NOMO-1 treated with dmso at 0.1 percent for 144 hours (cell line): ENCODE results near the gene SPDYE6.
"Not testable (repeated sequence)": the region's sequence is repeated elsewhere in the genome, so short reads cannot be mapped to it uniquely, and the experiment has no call there.

ENCODE experiments used
- DNase-seq: peaks from one replicate; lab custom pipeline; 2025; ENCODE audit not compliant: unreplicated experiment; lab: John Stamatoyannopoulos, UW

SPDYE6 gene

GRCh38 chr7:102364394-102364886 lies 8.2 kb upstream of the SPDYE6 start:
- DNase-seq, result not testable (repeated sequence)

GRCh38 chr7:102363549-102364393 lies 7.5 kb upstream of the SPDYE6 start:
- peak; percentile 99 for DNase-seq

GRCh38 chr7:102346983-102347382 lies 9.3 kb downstream of the SPDYE6 start:
- not testable (repeated sequence) for DNase-seq

GRCh38 chr7:102340599-102341368 lies 15.5 kb downstream of the SPDYE6 start:
- not testable (repeated sequence) for DNase-seq

- not testable (repeated sequence) for DNase-seq
These were observed 18.8 kb downstream of the SPDYE6 start for GRCh38 chr7:102337420-102337819.

- not testable (repeated sequence) for DNase-seq
These were observed 19.2 kb downstream of the SPDYE6 start for GRCh38 chr7:102337002-102337401.

- DNase-seq, result not testable (repeated sequence)
These were observed 20.7 kb downstream of the SPDYE6 start for GRCh38 chr7:102335574-102335973.

GRCh38 chr7:102330666-102331460 lies 25.4 kb downstream of the SPDYE6 start:
- not testable (repeated sequence) for DNase-seq

- DNase-seq, result not testable (repeated sequence)
These were observed 26.9 kb downstream of the SPDYE6 start for GRCh38 chr7:102329366-102329765.

- DNase-seq, result not testable (repeated sequence)
These were observed 27.4 kb downstream of the SPDYE6 start for GRCh38 chr7:102328863-102329262.

GRCh38 chr7:102327183-102327582 lies 29.1 kb downstream of the SPDYE6 start:
- DNase-seq, result not testable (repeated sequence)

- no peak for DNase-seq
These were observed 29.9 kb downstream of the SPDYE6 start for GRCh38 chr7:102326157-102326889.

- DNase-seq, result not testable (repeated sequence)
These were observed 31.1 kb downstream of the SPDYE6 start for GRCh38 chr7:102325106-102325505.

GRCh38 chr7:102323914-102324195 lies 32.4 kb downstream of the SPDYE6 start:
- no peak for DNase-seq

- no peak for DNase-seq
These were observed 34.0 kb downstream of the SPDYE6 start for GRCh38 chr7:102322202-102322715.

- no peak for DNase-seq
These were observed 34.7 kb downstream of the SPDYE6 start for GRCh38 chr7:102321351-102322201.

- no peak for DNase-seq
These were observed 35.5 kb downstream of the SPDYE6 start for GRCh38 chr7:102320601-102321350.

GRCh38 chr7:102320181-102320580 lies 36.1 kb downstream of the SPDYE6 start:
- no peak for DNase-seq

- DNase-seq, result no peak
These were observed 36.6 kb downstream of the SPDYE6 start for GRCh38 chr7:102319671-102320070.
